ENCODE data around the gene SLC25A1. TPM values are rescaled to one million over a fixed set of nuclear protein-coding genes. Genes with fewer than 3 reads are reported as not detected.

Gene SLC25A1
- total RNA-seq, 1 donor = 63.7 TPM

- Histone ChIP-seq H3K4me2 (ENCODE audit: insufficient read depth, low read length) (no peak overlapping the region), H3K27ac (ENCODE audit: low read depth, low read length) (no peak overlapping the region), H3K27me3 (ENCODE audit: insufficient read depth, low read length) (no peaks in the 10 kb centered on the region), H2AFZ (ENCODE audit: low read length) (no peak overlapping the region), H3K9me3 (ENCODE audit: low read depth, low read length) (no peaks in the 10 kb centered on the region), H4K20me1 (ENCODE audit: insufficient read depth, low read length) (no peaks in the 10 kb centered on the region), H3K4me1 (ENCODE audit: insufficient read depth, low read length) (no peaks in the 10 kb centered on the region), H3K79me2 (ENCODE audit: insufficient read depth, low read length) (no peaks in the 10 kb centered on the region), H3K4me3 (ENCODE audit: insufficient read depth, low read length) (no peak overlapping the region), H3K36me3 (ENCODE audit: insufficient read depth, low read length) (peaks cover 21% of the 10 kb centered on the region)
- TF ChIP-seq CTCF (IDR thresholded peaks at IDR 0.05; ENCODE audit: extremely low read depth, low read depth, low read length) = no peak
- DNase-seq (ENCODE audit: insufficient read length, low spot score, missing footprints) = no peak
Measured at GRCh38 chr22:19212302-19212870, 33.9 kb upstream of the SLC25A1 start.

GRCh38 chr22:19210188-19210587, 31.7 kb upstream of the SLC25A1 start:
- Histone ChIP-seq H2AFZ (ENCODE audit: low read length) (no peak overlapping the region), H4K20me1 (ENCODE audit: insufficient read depth, low read length) (no peaks in the 10 kb centered on the region), H3K79me2 (ENCODE audit: insufficient read depth, low read length) (no peaks in the 10 kb centered on the region), H3K9me3 (ENCODE audit: low read depth, low read length) (no peaks in the 10 kb centered on the region), H3K27me3 (ENCODE audit: insufficient read depth, low read length) (no peaks in the 10 kb centered on the region), H3K27ac (ENCODE audit: low read depth, low read length) (no peak overlapping the region), H3K36me3 (ENCODE audit: insufficient read depth, low read length) (peaks cover 14% of the 10 kb centered on the region), H3K4me1 (ENCODE audit: insufficient read depth, low read length) (no peaks in the 10 kb centered on the region), H3K4me3 (ENCODE audit: insufficient read depth, low read length) (no peak overlapping the region), H3K4me2 (ENCODE audit: insufficient read depth, low read length) (no peak overlapping the region)
- no peak for DNase-seq (ENCODE audit: insufficient read length, low spot score, missing footprints)
- no peak for TF ChIP-seq CTCF (IDR thresholded peaks at IDR 0.05; ENCODE audit: extremely low read depth, low read depth, low read length)

GRCh38 chr22:19208287-19208847, 29.8 kb upstream of the SLC25A1 start:
- Histone ChIP-seq H3K36me3 (ENCODE audit: insufficient read depth, low read length) (peaks cover 12% of the 10 kb centered on the region), H3K4me1 (ENCODE audit: insufficient read depth, low read length) (no peaks in the 10 kb centered on the region), H3K27ac (ENCODE audit: low read depth, low read length) (no peak overlapping the region), H2AFZ (ENCODE audit: low read length) (no peak overlapping the region), H4K20me1 (ENCODE audit: insufficient read depth, low read length) (no peaks in the 10 kb centered on the region), H3K9me3 (ENCODE audit: low read depth, low read length) (no peaks in the 10 kb centered on the region), H3K4me2 (ENCODE audit: insufficient read depth, low read length) (no peak overlapping the region), H3K27me3 (ENCODE audit: insufficient read depth, low read length) (no peaks in the 10 kb centered on the region), H3K79me2 (ENCODE audit: insufficient read depth, low read length) (no peaks in the 10 kb centered on the region), H3K4me3 (ENCODE audit: insufficient read depth, low read length) (no peak overlapping the region)
- no peak for DNase-seq (ENCODE audit: insufficient read length, low spot score, missing footprints)
- no peak for TF ChIP-seq CTCF (IDR thresholded peaks at IDR 0.05; ENCODE audit: extremely low read depth, low read depth, low read length)

GRCh38 chr22:19207884-19208283, 29.3 kb upstream of the SLC25A1 start:
- Histone ChIP-seq H2AFZ (ENCODE audit: low read length) (no peak overlapping the region), H3K4me2 (ENCODE audit: insufficient read depth, low read length) (no peak overlapping the region), H3K4me1 (ENCODE audit: insufficient read depth, low read length) (no peaks in the 10 kb centered on the region), H3K36me3 (ENCODE audit: insufficient read depth, low read length) (peaks cover 9% of the 10 kb centered on the region), H3K4me3 (ENCODE audit: insufficient read depth, low read length) (no peak overlapping the region), H4K20me1 (ENCODE audit: insufficient read depth, low read length) (no peaks in the 10 kb centered on the region), H3K9me3 (ENCODE audit: low read depth, low read length) (no peaks in the 10 kb centered on the region), H3K27me3 (ENCODE audit: insufficient read depth, low read length) (no peaks in the 10 kb centered on the region), H3K79me2 (ENCODE audit: insufficient read depth, low read length) (no peaks in the 10 kb centered on the region), H3K27ac (ENCODE audit: low read depth, low read length) (no peak overlapping the region)
- no peak for DNase-seq (ENCODE audit: insufficient read length, low spot score, missing footprints)
- TF ChIP-seq CTCF (IDR thresholded peaks at IDR 0.05; ENCODE audit: extremely low read depth, low read depth, low read length) = no peak
